Lung (tissue), 12 donors: Measurements from ENCODE around the gene COMT. TPM values are rescaled to one million over a fixed set of nuclear protein-coding genes. Genes with fewer than 3 reads are reported as not detected.

Experiments
- ATAC-seq: fragments of 200-7000 bp; cut with Tn5 transposase; one replicate; pipeline ENCODE4 v1.9.1; 2020; ENCODE audit warnings: moderate number of reproducible peaks; ENCODE audit not compliant: insufficient read depth, low FRiP score
- DNase-seq, 3 donors: peaks; one replicate each; pipeline ENCODE4 v3.0.0-alpha.2; 2013 to 2017
- H3K27ac ChIP-seq, 2 donors: one replicate each; pipeline ENCODE4 v1.5.1; 2013; ENCODE audit warnings: mild to moderate bottlenecking in 2 of 2, moderate library complexity in 2 of 2, control low read depth in 1 of 2, inconsistent platforms in 1 of 2, low read depth in 1 of 2, low read length in 1 of 2
- H3K27me3 ChIP-seq, 3 donors: one replicate each; pipeline ENCODE4 v1.5.1; 2013; ENCODE audit warnings: low read length in 2 of 3; ENCODE audit not compliant: control insufficient read depth in 3 of 3, insufficient read depth in 3 of 3
- H3K36me3 ChIP-seq, 4 donors: one replicate each; pipeline ENCODE4 v1.5.1; 2013; ENCODE audit warnings: low read length in 4 of 4, mild to moderate bottlenecking in 1 of 4, moderate library complexity in 1 of 4; ENCODE audit not compliant: control insufficient read depth in 4 of 4, insufficient read depth in 4 of 4
- H3K4me1 ChIP-seq, 5 donors: one replicate each; pipeline ENCODE4 v1.5.1; 2013; ENCODE audit warnings: low read length in 5 of 5, mild to moderate bottlenecking in 2 of 5, moderate library complexity in 1 of 5; ENCODE audit not compliant: control insufficient read depth in 5 of 5, insufficient read depth in 5 of 5
- H3K4me3 ChIP-seq: one replicate; pipeline ENCODE4 v1.5.1; 2013; ENCODE audit warnings: mild to moderate bottlenecking, control low read depth, moderate library complexity
- H3K9ac ChIP-seq, 2 donors: one replicate each; pipeline ENCODE4 v1.5.1; 2013; ENCODE audit warnings: low read length in 2 of 2, control low read depth in 1 of 2; ENCODE audit not compliant: insufficient read depth in 1 of 2
- H3K9me3 ChIP-seq, 4 donors: one replicate each; pipeline ENCODE4 v1.5.1; 2013; ENCODE audit warnings: low read length in 3 of 4, mild to moderate bottlenecking in 1 of 4, moderate library complexity in 1 of 4; ENCODE audit not compliant: control insufficient read depth in 4 of 4, insufficient read depth in 3 of 4
- CTCF ChIP-seq: IDR thresholded peaks from 2 replicates; pipeline ENCODE4 v1.5.1; 2012; ENCODE audit warnings: mild to moderate bottlenecking; ENCODE audit errors: control extremely low read depth, extremely low read depth
- WGBS, 2 donors: extraction: QIAGEN DNeasy Blood & Tissue Kit; methylation state at CpG; one replicate each; pipeline ENCODE4 v1.1.7; 2013; 5-methylcytosine and 5-hydroxymethylcytosine counted together
- polyA plus RNA-seq, 2 donors: library from polyadenylated mRNA; stranded (reverse); fragments of 200-250 nt; gene quantifications; one replicate each; pipeline ENCODE4 v1.2.1, GENCODE V29; 2013
- total RNA-seq, 2 donors: library from RNA; depleted of rRNA in 1 of 2; stranded (reverse); fragments of >200 nt in 1 of 2; gene quantifications; one replicate each; pipeline ENCODE4 v1.2.1, GENCODE V29; 2014 to 2021
- donor health status: control.
- donor health status: control.
- donor health status: Bipolar disorder and iron deficiency.
- donor health status: healthy.
- donor health status: DM: yes; HTN: yes; CAD: no.

Gene COMT
- total and polyA plus RNA-seq, 4 donors, result 147 to 272 (median 208) TPM

- H3K27ac ChIP-seq, result no peak overlapping the region
- 90% methylated on average over 14 of the region's 14 CpGs for WGBS, 2 donors
- peaks cover 0 to 7% (median 3%) of the 10 kb centered on the region in 3 donors for H3K27me3 ChIP-seq
- H3K4me3 ChIP-seq, result no peak overlapping the region
- peaks cover 0 to 7% (median 3%) of the 10 kb centered on the region in 5 donors for H3K4me1 ChIP-seq
- ATAC-seq (no peak), DNase-seq (no peak)
- H3K9ac ChIP-seq, result no peak overlapping the region
- peaks cover 0 to 1% (median 0%) of the 10 kb centered on the region in 4 donors for H3K9me3 ChIP-seq
- no peaks in the 10 kb centered on the region for H3K36me3 ChIP-seq
- no peak for TF ChIP-seq CTCF
These were observed 68.9 kb downstream of the COMT start for GRCh38 chr22:20010307-20011122.

- H3K4me1 ChIP-seq, result peaks cover 0 to 7% (median 3%) of the 10 kb centered on the region in 5 donors
- no peak for ATAC-seq
- no peak for TF ChIP-seq CTCF
- H3K27ac ChIP-seq, result no peak overlapping the region
- no peak overlapping the region for H3K4me3 ChIP-seq
- no peak overlapping the region for H3K9ac ChIP-seq
- H3K36me3 ChIP-seq, result no peaks in the 10 kb centered on the region
- DNase-seq, result no peak
- H3K9me3 ChIP-seq, result peaks cover 0 to 1% (median 0%) of the 10 kb centered on the region in 4 donors
- H3K27me3 ChIP-seq, result peaks cover 0 to 7% (median 5%) of the 10 kb centered on the region in 3 donors
- WGBS, 2 donors, result 82 to 83% methylated on average over 20 of the region's 20 CpGs
These were observed 69.8 kb downstream of the COMT start for GRCh38 chr22:20011123-20011992.

- H3K27me3 ChIP-seq, result peaks cover 0 to 10% (median 5%) of the 10 kb centered on the region in 3 donors
- no peak overlapping the region for H3K4me3 ChIP-seq
- H3K36me3 ChIP-seq, result no peaks in the 10 kb centered on the region
- peaks cover 0 to 10% (median 4%) of the 10 kb centered on the region in 5 donors for H3K4me1 ChIP-seq
- ATAC-seq (no peak), DNase-seq (no peak)
- no peak for TF ChIP-seq CTCF
- H3K9me3 ChIP-seq, result peaks cover 0 to 1% (median 0%) of the 10 kb centered on the region in 4 donors
- H3K9ac ChIP-seq, result no peak overlapping the region
- H3K27ac ChIP-seq, result no peak overlapping the region
- WGBS, 2 donors, result 97% methylated on average over 6 to 7 of the region's 7 CpGs
These were observed 70.6 kb downstream of the COMT start for GRCh38 chr22:20011993-20012740.
